Kidney (tissue), 14 donors: ENCODE data around the gene MEIS2. TPM values are rescaled to one million over a fixed set of nuclear protein-coding genes. Genes with fewer than 3 reads are reported as not detected.
A peak's percentile ranks its signal among the peaks of the same experiment; 100 is the strongest.

ENCODE experiments used
- DNase-seq, 5 donors: peaks; one replicate each; pipeline ENCODE4 v3.0.0-alpha.2; 2013 to 2020
- FAIRE-seq: peaks from 2 replicates; lab custom pipeline; 2012; peaks lifted over from hg19 to GRCh38; lab: Jason Lieb, UNC
- H3K27ac ChIP-seq, 2 donors: one replicate each; pipeline ENCODE4 v1.7.0; 2013; ENCODE audit warnings: low read depth in 2 of 2, low read length in 2 of 2, inconsistent platforms in 1 of 2
- H3K27me3 ChIP-seq: one replicate; pipeline ENCODE4 v1.7.1; 2013; ENCODE audit warnings: low read length, inconsistent platforms; ENCODE audit not compliant: control insufficient read depth, insufficient read depth
- H3K36me3 ChIP-seq, 3 donors: one replicate each; pipeline versions ENCODE4 v1.7.0 to v1.7.1; 2013; ENCODE audit warnings: low read length in 3 of 3, control low read depth in 1 of 3, inconsistent platforms in 1 of 3; ENCODE audit not compliant: insufficient read depth in 3 of 3, control insufficient read depth in 2 of 3
- H3K4me1 ChIP-seq, 3 donors: one replicate each; pipeline versions ENCODE4 v1.7.0 to v1.7.1; 2013; ENCODE audit warnings: low read length in 3 of 3, inconsistent platforms in 1 of 3, low read depth in 1 of 3; ENCODE audit not compliant: control insufficient read depth in 2 of 3, insufficient read depth in 2 of 3
- H3K4me3 ChIP-seq, 3 donors: one replicate each; pipeline versions ENCODE4 v1.7.0 to v1.8.1; 2013; ENCODE audit warnings: low read length in 3 of 3, control low read depth in 1 of 3, inconsistent platforms in 1 of 3
- H3K9ac ChIP-seq, 3 donors: one replicate each; pipeline versions ENCODE4 v1.7.0 to v1.7.1; 2013; ENCODE audit warnings: low read length in 3 of 3, control low read depth in 1 of 3, inconsistent platforms in 1 of 3
- H3K9me3 ChIP-seq, 3 donors: one replicate each; pipeline versions ENCODE4 v1.7.0 to v1.7.1; 2013; ENCODE audit warnings: low read length in 3 of 3, control low read depth in 1 of 3, inconsistent platforms in 1 of 3; ENCODE audit not compliant: control insufficient read depth in 2 of 3, insufficient read depth in 1 of 3
- intact Hi-C: fragments of 100-400 bp; cut with DNase I; formaldehyde crosslinking; loops from one replicate; pipeline ENCODE4 v1.11.1; 2022
- polyA plus RNA-seq: library from polyadenylated mRNA; stranded (reverse); fragments of 350-450 nt; fragmentation: Illumina TruSeq; extraction: RNeasy Lipid Tissue Mini Kit (QIAGEN cat#74804); gene quantifications from one replicate; pipeline ENCODE4 v1.2.3, GENCODE V29; 2014; ENCODE audit warnings: low read depth, low replicate concordance; ENCODE audit not compliant: insufficient read depth
- total RNA-seq: library from RNA; stranded (reverse); fragmentation: NEBNext Ultra II Directional; extraction: Animal tissue kit (Norgen Biotek cat#: 25700); gene quantifications from one replicate; pipeline ENCODE4 v1.2.1, GENCODE V29; 2021
- TF ChIP-seq, protein P1 (sequence below): IDR thresholded peaks from 3 replicates; pipeline ENCODE4 v1.5.1; 2012; ENCODE audit warnings: mild to moderate bottlenecking, moderate library complexity, borderline replicate concordance; ENCODE audit not compliant: insufficient read depth; ENCODE audit errors: extremely low read depth
- donor health status: control.
- donor health status: control.
- donor health status: control.
- donor health status: control.
- donor health status: control.
- donor health status: DM: yes; HTN: yes; CAD: no.
- donor health status: Normal renal cell carcinoma (clear cell type).

The MEIS2 gene
- total and polyA plus RNA-seq, 2 donors from 2014 or later = 14.7 to 50.9 TPM

DNA sequence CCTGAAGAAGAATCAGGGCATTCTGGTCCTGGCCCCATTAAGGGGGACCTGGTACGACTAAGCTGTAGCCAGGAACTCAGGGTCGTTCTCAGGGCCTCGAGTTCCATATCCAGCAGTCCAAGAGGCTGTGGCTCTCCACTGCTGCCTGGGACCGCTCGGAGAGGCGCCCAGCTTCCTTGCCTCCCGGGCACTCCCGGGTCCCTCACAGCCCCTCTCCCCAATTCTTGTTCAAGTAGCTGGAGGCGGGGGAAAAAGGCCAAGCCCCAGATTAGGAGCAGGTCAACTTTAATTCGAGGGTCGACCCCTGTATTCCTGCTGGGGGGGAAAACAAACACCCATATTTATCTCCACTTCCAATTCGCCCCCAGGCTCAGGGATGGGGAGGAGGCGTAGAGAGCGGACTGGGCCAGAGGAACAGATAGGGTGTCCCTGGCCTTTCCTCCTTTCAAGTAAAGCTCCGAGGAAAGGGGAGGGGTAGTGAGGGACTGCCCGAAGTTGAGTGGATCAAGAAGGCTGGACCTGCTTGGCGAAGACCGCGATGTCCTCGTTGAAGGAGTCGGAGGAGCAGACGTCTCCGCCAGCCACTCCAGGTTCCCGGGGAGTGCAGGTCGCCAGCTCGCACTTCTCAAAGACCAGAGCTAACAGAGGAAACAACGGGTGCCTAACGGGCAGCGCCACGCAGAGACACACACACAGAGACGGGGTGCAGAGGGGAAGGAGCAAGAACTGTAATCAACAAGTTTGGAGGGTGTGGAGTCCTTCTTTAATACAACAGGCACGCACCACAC, 4.4 kb downstream of the MEIS2 start:
- H3K4me1 ChIP-seq = no peaks in the 10 kb centered on the region
- H3K9ac ChIP-seq = peak overlapping the region; percentile 43 to 74 (median 59)
- peak in 4 of 5 donors; percentile 28 to 71 (median 48) for DNase-seq
- TF ChIP-seq, protein P1, sequence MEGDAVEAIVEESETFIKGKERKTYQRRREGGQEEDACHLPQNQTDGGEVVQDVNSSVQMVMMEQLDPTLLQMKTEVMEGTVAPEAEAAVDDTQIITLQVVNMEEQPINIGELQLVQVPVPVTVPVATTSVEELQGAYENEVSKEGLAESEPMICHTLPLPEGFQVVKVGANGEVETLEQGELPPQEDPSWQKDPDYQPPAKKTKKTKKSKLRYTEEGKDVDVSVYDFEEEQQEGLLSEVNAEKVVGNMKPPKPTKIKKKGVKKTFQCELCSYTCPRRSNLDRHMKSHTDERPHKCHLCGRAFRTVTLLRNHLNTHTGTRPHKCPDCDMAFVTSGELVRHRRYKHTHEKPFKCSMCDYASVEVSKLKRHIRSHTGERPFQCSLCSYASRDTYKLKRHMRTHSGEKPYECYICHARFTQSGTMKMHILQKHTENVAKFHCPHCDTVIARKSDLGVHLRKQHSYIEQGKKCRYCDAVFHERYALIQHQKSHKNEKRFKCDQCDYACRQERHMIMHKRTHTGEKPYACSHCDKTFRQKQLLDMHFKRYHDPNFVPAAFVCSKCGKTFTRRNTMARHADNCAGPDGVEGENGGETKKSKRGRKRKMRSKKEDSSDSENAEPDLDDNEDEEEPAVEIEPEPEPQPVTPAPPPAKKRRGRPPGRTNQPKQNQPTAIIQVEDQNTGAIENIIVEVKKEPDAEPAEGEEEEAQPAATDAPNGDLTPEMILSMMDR = no peak
- intact Hi-C loops = loop anchor here (10.0 kb wide), 1 partner anchor 1581 kb away; no protein-coding TSS in a partner anchor
- FAIRE-seq = no peak
- H3K27me3 ChIP-seq = peaks cover 3% of the 10 kb centered on the region
- peak overlapping the region; percentile 77 to 90 (median 81) for H3K4me3 ChIP-seq
- H3K27ac ChIP-seq = peak overlapping the region; percentile 86 to 94
- H3K36me3 ChIP-seq = peaks cover 0 to 5% (median 0%) of the 10 kb centered on the region in 3 donors
- H3K9me3 ChIP-seq = no peaks in the 10 kb centered on the region

DNA sequence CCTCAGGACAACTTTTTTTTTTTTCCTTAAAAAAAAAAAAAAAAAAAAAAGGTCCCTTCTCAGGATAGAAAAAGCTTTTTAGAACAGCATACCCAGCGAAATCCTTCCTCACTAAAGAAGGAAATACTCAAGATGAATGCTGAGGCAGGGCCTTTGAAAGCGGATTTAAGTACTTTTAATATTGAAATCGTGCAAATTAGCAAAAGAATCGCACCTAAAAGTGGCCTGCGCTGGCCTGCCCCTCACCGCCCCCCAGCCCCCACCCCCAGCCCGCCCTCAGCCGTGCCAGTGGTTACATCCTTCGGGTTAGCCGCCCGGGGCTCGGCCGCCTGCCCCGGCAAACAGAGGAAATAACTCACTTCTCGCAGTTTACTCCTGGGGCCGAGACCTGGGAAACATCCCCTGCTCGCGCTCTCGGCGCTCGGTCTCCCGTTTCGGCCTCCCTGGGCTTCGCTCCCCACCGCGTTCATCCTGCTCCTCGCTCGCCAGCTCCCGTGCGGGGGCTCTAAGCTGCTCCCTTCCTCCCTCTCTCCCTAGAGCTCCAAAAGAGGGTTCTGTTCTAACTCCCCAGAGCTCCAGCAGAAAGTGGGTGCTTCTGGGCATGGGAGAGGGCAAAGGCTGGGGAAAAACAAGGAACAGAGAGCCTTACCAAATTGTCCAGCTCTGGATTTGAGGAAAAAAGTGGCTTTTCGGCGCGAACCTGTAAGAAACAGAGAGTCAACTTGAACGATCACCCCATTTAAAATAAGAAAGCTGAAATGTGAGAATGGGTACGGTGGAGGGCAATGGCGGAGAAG, 5.2 kb downstream of the MEIS2 start:
- H3K4me1 ChIP-seq = no peaks in the 10 kb centered on the region
- intact Hi-C loops = loop anchor here (10.0 kb wide), 1 partner anchor 1580 kb away; no protein-coding TSS in a partner anchor
- peak overlapping the region; percentile 86 to 94 for H3K27ac ChIP-seq
- peak overlapping the region; percentile 51 to 90 (median 81) for H3K4me3 ChIP-seq
- peak overlapping the region; percentile 59 to 74 (median 62) for H3K9ac ChIP-seq
- DNase-seq (peak in 4 of 5 donors; percentile 46 to 60 (median 52)), FAIRE-seq (no peak)
- peaks cover 0 to 5% (median 0%) of the 10 kb centered on the region in 3 donors for H3K36me3 ChIP-seq
- H3K27me3 ChIP-seq = peaks cover 3% of the 10 kb centered on the region
- TF ChIP-seq, protein P1 = no peak
- no peaks in the 10 kb centered on the region for H3K9me3 ChIP-seq

DNA sequence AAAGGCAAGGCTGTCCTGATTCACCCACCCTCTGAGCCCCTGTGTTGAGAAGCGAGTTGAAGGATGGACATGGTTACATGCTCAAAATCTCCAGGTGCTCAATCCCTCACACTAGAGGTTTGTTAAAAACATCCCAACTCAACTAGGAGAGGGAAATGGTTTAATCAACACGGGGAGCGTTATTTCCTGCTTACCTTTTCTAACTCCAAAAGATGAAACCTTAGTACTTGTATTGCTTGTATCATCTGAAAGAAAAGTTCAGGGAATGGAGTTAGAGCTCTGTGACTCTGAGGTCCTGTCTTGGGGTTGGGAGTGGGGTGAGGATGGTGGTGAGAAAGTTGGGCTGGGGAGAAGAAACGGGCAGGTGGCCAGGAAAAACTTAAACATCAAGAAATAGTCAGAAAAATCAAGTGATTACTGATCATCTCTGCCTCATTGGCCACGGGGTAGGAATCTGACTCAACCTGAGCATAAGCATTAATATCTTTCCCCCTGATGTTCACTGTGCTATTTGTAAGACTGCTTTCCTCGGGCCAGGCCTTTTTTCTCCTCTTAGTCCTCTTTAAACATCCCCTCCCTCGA, 5.9 kb downstream of the MEIS2 start:
- Histone ChIP-seq H3K9ac (peak overlapping the region in 2 of 3 donors; percentile 59 to 62), H3K36me3 (peaks cover 0 to 7% (median 0%) of the 10 kb centered on the region in 3 donors)

More for the DNA sequence above, 5.9 kb downstream of the MEIS2 start:
- no peaks in the 10 kb centered on the region for H3K4me1 ChIP-seq
- peak overlapping the region; percentile 23 to 56 (median 55) for H3K4me3 ChIP-seq
- peaks cover 3% of the 10 kb centered on the region for H3K27me3 ChIP-seq
- TF ChIP-seq, protein P1 = no peak
- H3K27ac ChIP-seq = peak overlapping the region; percentile 67 to 71
- DNase-seq (peak in 2 of 5 donors; percentile 37 to 53), FAIRE-seq (no peak)
- H3K9me3 ChIP-seq = no peaks in the 10 kb centered on the region
- intact Hi-C loops = loop anchor here (10.0 kb wide), 1 partner anchor 1580 kb away; no protein-coding TSS in a partner anchor
